Activated CD8-positive, alpha-beta T cell treated with anti-CD3 and anti-CD28 coated beads, Interleukin-2, amount 10 ng/mL, durations not matched to agents 7 days and 5 days (primary cell): ENCODE measurements around the gene ATG4B. TPM values are rescaled to one million over a fixed set of nuclear protein-coding genes. Genes with fewer than 3 reads are reported as not detected.

Experiments
- ATAC-seq: fragments of 150-1000 bp; cut with Tn5 transposase; one replicate; pipeline ENCODE4 v1.10.0; 2021; ENCODE audit warnings: moderate library complexity
- CTCF ChIA-PET: fragments of 350-600 bp; sonication (Branson Sonifier 250); formaldehyde crosslinking; loops from one replicate; lab custom pipeline; 2021; ENCODE audit warnings: antibody characterized with exemption; lab: Charles Lee
- POLR2A ChIA-PET: fragments of 350-600 bp; sonication (Branson Sonifier 250); formaldehyde crosslinking; loops from one replicate; lab custom pipeline; 2021; ENCODE audit warnings: antibody characterized with exemption; lab: Charles Lee
- DNase-seq: peaks from one replicate; pipeline ENCODE4 v3.0.0-alpha.2; 2020
- H3K27ac Mint-ChIP-seq: one replicate; pipeline ENCODE4 v1.8.0; 2021; ENCODE audit warnings: mild to moderate bottlenecking, mixed read lengths
- H3K27me3 Mint-ChIP-seq: one replicate; pipeline ENCODE4 v1.8.0; 2021; ENCODE audit warnings: low read depth, mixed read lengths
- H3K36me3 Mint-ChIP-seq: one replicate; pipeline ENCODE4 v1.8.0; 2021; ENCODE audit warnings: low read depth, mixed read lengths
- H3K4me1 Mint-ChIP-seq: one replicate; pipeline ENCODE4 v1.8.0; 2021; ENCODE audit warnings: low read depth, mixed read lengths
- H3K4me3 Mint-ChIP-seq: one replicate; pipeline ENCODE4 v1.8.0; 2021; ENCODE audit warnings: mild to moderate bottlenecking, mixed read lengths
- H3K9me3 Mint-ChIP-seq: one replicate; pipeline ENCODE4 v1.8.0; 2022; ENCODE audit warnings: mixed read lengths; ENCODE audit not compliant: insufficient read depth
- total RNA-seq, 2 experiments: library from RNA; stranded (reverse); gene quantifications; one replicate each; pipeline ENCODE4 v1.2.3, GENCODE V29; 2021

ATG4B gene
- total RNA-seq, 2 experiments from 2014 or later, result 81.2 to 94.6 TPM

DNA sequence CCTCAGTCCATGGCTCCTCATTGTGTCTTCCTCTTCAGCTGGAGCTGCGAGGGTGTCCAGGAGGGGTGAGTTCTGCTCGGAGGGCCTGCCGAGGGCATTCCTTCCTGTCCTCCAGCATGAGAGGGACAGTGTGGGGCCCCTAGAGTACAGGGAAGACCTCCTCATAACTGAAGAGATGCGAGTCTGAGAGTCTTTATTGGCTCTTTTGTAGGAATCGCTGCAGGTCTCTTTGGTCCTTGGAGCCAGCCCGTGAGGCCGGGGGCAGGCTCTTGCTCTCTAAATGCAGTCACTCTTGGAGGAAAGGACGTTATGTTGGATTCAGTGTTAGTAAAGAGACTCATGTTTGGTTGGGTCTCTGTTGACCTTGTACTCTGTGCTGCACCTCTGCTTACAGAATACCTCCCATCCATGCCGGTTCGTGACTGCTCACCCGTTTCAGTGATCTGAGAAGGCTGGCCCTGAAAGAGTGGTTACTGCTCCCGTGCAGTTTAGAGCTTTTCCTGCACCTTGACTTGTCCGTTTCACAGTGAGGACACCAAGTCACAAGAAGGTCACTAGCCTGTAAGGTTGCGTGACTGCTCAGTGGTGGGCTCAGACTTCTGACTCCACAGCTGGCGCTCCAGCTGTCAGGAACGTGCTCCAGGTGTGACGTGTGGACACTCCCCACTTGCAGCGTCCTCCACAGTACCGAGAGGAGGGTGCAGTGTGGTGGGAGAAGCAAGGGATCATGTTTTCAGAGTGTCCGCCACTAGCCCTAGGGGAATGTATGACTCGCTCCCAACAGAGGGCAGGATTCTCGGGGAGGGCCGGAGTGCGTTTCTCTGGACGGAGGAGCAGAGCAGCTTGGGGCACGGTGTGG lies 7.8 kb downstream of the ATG4B start:
- Mint-ChIP-seq H3K4me3 (no peak overlapping the region), H3K4me1 (peaks cover 18% of the 10 kb centered on the region), H3K9me3 (no peaks in the 10 kb centered on the region), H3K27me3 (no peaks in the 10 kb centered on the region), H3K36me3 (peaks cover 9% of the 10 kb centered on the region), H3K27ac (no peak overlapping the region)
- ChIA-PET POLR2A (no interaction called here), CTCF (no interaction called here)
- DNase-seq (no peak), ATAC-seq (no peak)

- ATAC-seq, result no peak
- Mint-ChIP-seq H3K27me3 (no peaks in the 10 kb centered on the region), H3K4me1 (peaks cover 14% of the 10 kb centered on the region), H3K9me3 (no peaks in the 10 kb centered on the region), H3K27ac (no peak overlapping the region), H3K36me3 (peaks cover 5% of the 10 kb centered on the region), H3K4me3 (no peak overlapping the region)
- ChIA-PET POLR2A (no interaction called here), CTCF (interaction anchor here (1.2 kb wide), 1 partner anchor 56 kb away, joined by 3 read pairs; the partner anchor contains the start of gene ING5)
- DNase-seq, result no peak
Measured at GRCh38 chr2:241645915-241646645, 8.6 kb downstream of the ATG4B start.

DNA sequence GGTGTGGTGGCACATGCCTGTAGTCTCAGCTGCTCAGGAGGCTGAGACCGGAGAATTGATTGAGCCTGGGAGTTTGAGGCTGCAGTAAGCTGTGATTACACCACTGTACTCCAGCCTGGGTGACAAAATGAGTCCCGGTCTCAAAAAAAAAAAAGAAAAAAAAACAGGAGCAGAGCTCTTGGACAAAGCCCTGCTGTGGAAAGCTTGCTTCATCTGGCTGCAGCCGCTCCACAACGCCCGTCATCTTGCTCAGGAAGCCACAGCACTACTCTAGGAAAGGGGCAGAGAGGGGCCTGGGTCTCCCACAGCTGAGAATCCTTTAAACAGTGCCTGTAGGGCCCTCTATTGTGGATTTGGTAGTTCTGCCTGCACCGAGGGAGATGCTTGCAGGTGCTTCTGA lies 11.0 kb downstream of the ATG4B start:
- ChIA-PET CTCF (no interaction called here), POLR2A (no interaction called here)
- H3K36me3 Mint-ChIP-seq, result peaks cover 9% of the 10 kb centered on the region
- H3K27ac Mint-ChIP-seq, result no peak overlapping the region
- H3K4me1 Mint-ChIP-seq, result peaks cover 7% of the 10 kb centered on the region
- ATAC-seq, result no peak
- no peak overlapping the region for H3K4me3 Mint-ChIP-seq
- H3K27me3 Mint-ChIP-seq, result no peaks in the 10 kb centered on the region
- H3K9me3 Mint-ChIP-seq, result no peaks in the 10 kb centered on the region
- no peak for DNase-seq

DNA sequence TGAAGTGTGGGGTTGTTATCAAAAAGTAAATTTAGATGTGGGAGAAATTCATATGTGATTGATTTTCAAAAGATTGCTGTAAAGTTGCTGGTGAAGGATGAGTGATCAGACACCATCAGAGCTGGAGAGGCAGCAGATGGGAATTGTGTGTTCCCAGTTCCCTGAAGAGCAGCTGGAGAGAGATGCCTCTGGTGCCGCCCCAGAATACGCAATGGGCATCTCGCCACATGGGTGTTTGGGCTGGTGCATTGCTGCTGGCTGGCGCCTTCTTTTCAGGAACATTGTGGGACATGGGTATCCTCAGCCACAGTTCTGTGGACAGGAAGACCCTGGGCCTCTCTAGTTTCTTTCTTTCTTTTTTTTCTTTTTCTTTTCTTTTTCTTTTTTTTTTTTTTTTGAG lies 11.9 kb downstream of the ATG4B start:
- POLR2A ChIA-PET, result no interaction called here
- H3K4me1 Mint-ChIP-seq, result peaks cover 7% of the 10 kb centered on the region
- ATAC-seq (no peak), DNase-seq (no peak)
- H3K9me3 Mint-ChIP-seq, result no peaks in the 10 kb centered on the region
- no peaks in the 10 kb centered on the region for H3K27me3 Mint-ChIP-seq
- H3K4me3 Mint-ChIP-seq, result no peak overlapping the region
- H3K36me3 Mint-ChIP-seq, result peaks cover 10% of the 10 kb centered on the region
- no peak overlapping the region for H3K27ac Mint-ChIP-seq
- CTCF ChIA-PET, result no interaction called here

- no peak for ATAC-seq
- ChIA-PET POLR2A (no interaction called here), CTCF (no interaction called here)
- Mint-ChIP-seq H3K9me3 (no peaks in the 10 kb centered on the region), H3K27ac (no peak overlapping the region), H3K36me3 (peaks cover 15% of the 10 kb centered on the region), H3K4me1 (peaks cover 7% of the 10 kb centered on the region), H3K27me3 (no peaks in the 10 kb centered on the region), H3K4me3 (no peak overlapping the region)
- DNase-seq, result no peak
Measured at GRCh38 chr2:241649927-241650326, 12.4 kb downstream of the ATG4B start.

DNA sequence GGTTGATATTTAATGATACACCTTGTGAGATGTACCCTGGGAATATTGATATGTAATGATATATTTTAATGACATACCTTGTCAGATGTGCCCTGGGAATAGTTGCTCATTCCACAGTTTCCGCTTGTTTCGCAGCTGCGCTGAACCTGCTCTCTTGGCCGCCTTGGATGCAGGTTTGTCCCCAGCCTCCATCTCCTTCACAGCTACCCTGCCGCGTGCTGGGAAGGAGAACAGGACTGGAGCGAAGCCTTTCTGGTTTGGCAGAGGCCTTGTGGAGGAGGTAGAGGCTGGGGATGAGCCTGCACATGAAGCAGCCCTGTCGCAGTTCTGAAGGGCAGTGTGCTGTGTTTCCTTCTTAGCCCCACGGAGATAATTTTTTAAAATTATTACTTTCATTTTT lies 14.6 kb downstream of the ATG4B start:
- Mint-ChIP-seq H3K36me3 (peaks cover 26% of the 10 kb centered on the region), H3K27ac (no peak overlapping the region), H3K4me1 (peaks cover 7% of the 10 kb centered on the region), H3K4me3 (no peak overlapping the region), H3K9me3 (no peaks in the 10 kb centered on the region), H3K27me3 (no peaks in the 10 kb centered on the region)
- no peak for ATAC-seq
- ChIA-PET CTCF (no interaction called here), POLR2A (no interaction called here)
- DNase-seq, result no peak

DNA sequence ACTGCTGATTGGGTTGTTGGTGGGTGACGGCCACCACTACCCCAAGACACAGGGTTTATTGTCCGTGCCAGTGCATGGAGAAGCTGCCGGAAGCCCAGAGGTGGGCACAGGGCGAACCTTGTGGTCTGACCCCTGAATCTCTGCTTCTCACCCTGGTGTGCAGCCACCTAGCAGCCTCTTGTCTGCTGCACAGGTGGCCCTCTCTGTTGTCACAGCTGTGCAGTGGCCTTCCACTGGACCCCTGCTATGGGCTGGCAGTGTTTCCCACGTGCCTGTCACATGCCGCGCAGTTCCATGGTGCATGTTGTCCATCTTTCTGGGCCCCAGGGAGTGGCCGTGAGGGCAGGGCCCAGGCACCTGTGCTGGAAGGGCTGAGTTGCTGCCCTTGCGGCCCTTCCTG lies 15.2 kb downstream of the ATG4B start:
- ATAC-seq (no peak), DNase-seq (no peak)
- Mint-ChIP-seq H3K9me3 (no peaks in the 10 kb centered on the region), H3K4me3 (no peak overlapping the region), H3K36me3 (peaks cover 29% of the 10 kb centered on the region), H3K4me1 (peaks cover 7% of the 10 kb centered on the region), H3K27me3 (no peaks in the 10 kb centered on the region), H3K27ac (no peak overlapping the region)
- ChIA-PET POLR2A (no interaction called here), CTCF (no interaction called here)

DNA sequence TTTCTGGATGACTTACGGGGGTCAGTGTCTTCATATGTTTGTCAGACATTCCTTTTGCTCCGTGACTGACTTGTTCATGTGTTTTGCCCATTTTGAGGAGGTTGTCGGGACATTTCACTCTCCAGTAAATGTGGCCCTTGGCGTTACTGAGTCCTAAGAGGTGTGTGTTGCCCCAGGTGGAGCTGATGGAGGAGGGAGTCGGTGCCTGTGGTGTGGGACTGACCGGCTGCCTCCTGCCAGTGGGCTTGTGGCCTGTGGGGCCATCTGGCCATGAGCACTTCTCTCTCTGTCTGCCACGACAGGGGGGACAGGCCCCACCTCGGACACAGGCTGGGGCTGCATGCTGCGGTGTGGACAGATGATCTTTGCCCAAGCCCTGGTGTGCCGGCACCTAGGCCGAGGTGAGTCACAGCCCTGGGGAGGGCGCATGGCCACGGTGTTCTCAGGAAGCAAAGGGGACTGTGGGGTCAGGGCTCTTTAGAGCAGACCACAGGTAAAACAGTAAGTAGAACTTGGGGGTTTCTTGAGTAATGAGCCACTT lies 15.8 kb downstream of the ATG4B start:
- DNase-seq (no peak), ATAC-seq (no peak)
- H3K4me3 Mint-ChIP-seq, result no peak overlapping the region
- no peak overlapping the region for H3K27ac Mint-ChIP-seq
- H3K9me3 Mint-ChIP-seq, result no peaks in the 10 kb centered on the region
- peaks cover 7% of the 10 kb centered on the region for H3K4me1 Mint-ChIP-seq
- no peaks in the 10 kb centered on the region for H3K27me3 Mint-ChIP-seq
- CTCF ChIA-PET, result no interaction called here
- H3K36me3 Mint-ChIP-seq, result peaks cover 30% of the 10 kb centered on the region
- POLR2A ChIA-PET, result no interaction called here

DNA sequence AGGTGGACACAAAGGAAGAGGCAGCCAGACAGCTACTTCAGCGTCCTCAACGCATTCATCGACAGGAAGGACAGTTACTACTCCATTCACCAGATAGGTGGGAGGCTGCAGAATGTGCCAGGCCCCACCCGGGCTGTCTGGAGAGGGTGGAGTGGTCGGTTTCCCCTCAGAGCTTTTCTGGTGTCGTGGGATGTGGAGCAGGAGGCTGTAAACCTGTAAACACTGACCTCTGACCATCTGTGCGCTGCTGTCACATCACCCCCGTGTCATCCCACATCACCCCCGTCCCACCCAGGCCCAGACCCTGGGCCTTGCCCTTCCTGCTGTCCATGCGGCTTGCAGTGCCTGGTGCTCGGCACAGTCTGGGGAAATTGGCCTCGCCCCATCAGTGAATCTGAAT lies 17.1 kb downstream of the ATG4B start:
- ChIA-PET POLR2A (interaction anchor here (0.7 kb wide), 1 partner anchor 32 kb away, joined by 5 read pairs; the partner anchor contains the start of gene DTYMK), CTCF (no interaction called here)
- no peak for ATAC-seq
- Mint-ChIP-seq H3K4me1 (peaks cover 4% of the 10 kb centered on the region), H3K36me3 (peaks cover 36% of the 10 kb centered on the region), H3K4me3 (no peak overlapping the region), H3K27me3 (no peaks in the 10 kb centered on the region), H3K9me3 (no peaks in the 10 kb centered on the region), H3K27ac (no peak overlapping the region)
- no peak for DNase-seq

DNA sequence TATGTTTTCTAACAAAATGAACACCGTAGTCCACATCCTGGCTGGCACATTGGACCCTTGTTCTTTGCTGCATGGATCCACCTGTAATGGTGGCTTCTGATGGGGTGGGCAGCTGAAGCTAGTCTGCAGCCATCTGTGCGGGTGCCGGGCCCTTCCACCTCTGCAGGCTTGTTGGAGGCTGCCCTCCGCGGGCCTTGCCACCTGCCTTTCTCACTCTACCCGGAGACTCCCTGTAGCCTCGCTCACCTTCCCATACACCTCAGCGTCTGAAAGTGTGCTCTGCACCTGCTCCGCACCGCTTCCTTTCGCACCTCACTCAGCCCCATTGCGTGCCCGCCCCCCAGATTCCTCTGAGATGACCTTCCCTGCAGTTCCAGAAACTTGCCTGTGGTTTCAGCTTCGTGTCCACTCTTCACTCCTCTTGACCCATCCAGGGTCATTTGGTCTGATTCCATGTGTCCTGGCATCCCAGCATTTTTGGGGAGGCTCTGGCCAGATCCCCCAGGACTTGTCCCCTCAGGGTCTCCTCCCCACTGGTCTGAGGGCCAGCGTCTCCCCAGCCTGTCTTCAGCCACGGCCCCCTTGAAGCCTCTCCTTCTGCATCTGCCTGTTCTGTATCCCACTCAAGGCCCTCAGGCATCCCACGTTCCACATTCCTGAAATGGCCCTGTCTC lies 18.2 kb downstream of the ATG4B start:
- Mint-ChIP-seq H3K9me3 (no peaks in the 10 kb centered on the region), H3K36me3 (peaks cover 44% of the 10 kb centered on the region), H3K27me3 (no peaks in the 10 kb centered on the region), H3K27ac (no peak overlapping the region), H3K4me3 (no peak overlapping the region), H3K4me1 (no peaks in the 10 kb centered on the region)
- ChIA-PET CTCF (no interaction called here), POLR2A (no interaction called here)
- DNase-seq (no peak), ATAC-seq (no peak)

- Mint-ChIP-seq H3K27me3 (no peaks in the 10 kb centered on the region), H3K27ac (no peak overlapping the region), H3K36me3 (peaks cover 40% of the 10 kb centered on the region), H3K9me3 (no peaks in the 10 kb centered on the region), H3K4me3 (no peak overlapping the region), H3K4me1 (no peaks in the 10 kb centered on the region)
- CTCF ChIA-PET, result no interaction called here
- no peak for DNase-seq
- no peak for ATAC-seq
- POLR2A ChIA-PET, result no interaction called here
Measured at GRCh38 chr2:241656190-241656741, 18.8 kb downstream of the ATG4B start.
